Heart left ventricle (tissue), 13 donors: ENCODE measurements around the gene ENOX2.

Experiments used
- CTCF ChIP-seq, 12 donors: fragments of 200-600 bp; sonication (generic) in 4 of 12; IDR thresholded peaks; one replicate each; pipeline versions ENCODE4 v1.5.0 to v1.8.0; 2018 to 2022; ENCODE audit warnings: antibody characterized with exemption in 12 of 12, mild to moderate bottlenecking in 5 of 12
- POLR2A ChIP-seq, 2 donors: fragments of 450-650 bp; IDR thresholded peaks; one replicate each; pipeline ENCODE4 v1.6.1; 2017; ENCODE audit warnings: antibody characterized with exemption in 2 of 2, mild to moderate bottlenecking in 2 of 2, moderate library complexity in 2 of 2
- donor health status: ischemic (EF 13 %, LVEDD 7.1; RV severe dilation, severe dysfunction).
- donor health status: DM: no; HTN: yes; CAD: no.
- donor health status: DM: no; HTN: no; CAD: no.
- donor health status: ischemic (EF 25% LVEDD 6.9; RV normal size, moderate dysfunction).
- donor health status: ischemic (EF 25% LVEDD 5.7; RV mildly dilated, moderate dysfunction).
- donor health status: ischemic (EF 35%, LVEDD 5.7; RV mildly dilated, moderate dysfunction).
- donor health status: nonischemic (EF 11% LVEDD 7.7; RV severe dilation, severe dysfunction).
- donor health status: DM: yes; HTN: yes; CAD: no.
- donor health status: PGD.
- donor health status: ischemic (EF 29% LVEDD 5.4; RV normal size, mild dysfunction).
- donor health status: nonischemic (EF 23%, LVEDD 6.1; RV moderate dilation, normal function).

GRCh38 chrX:130810561-130810960 lies 92.4 kb downstream of the ENOX2 start:
- no peak for TF ChIP-seq CTCF (IDR thresholded peaks at IDR 0.05)
- no peak for TF ChIP-seq POLR2A (IDR thresholded peaks at IDR 0.05)
